GM12878 (cell line): ENCODE results near the gene CNST.
"Not testable (repeated sequence)": the region's sequence is repeated elsewhere in the genome, so short reads cannot be mapped to it uniquely, and the experiment has no call there.

ENCODE experiments used
- CHD2 ChIP-seq: IDR thresholded peaks from 2 replicates; pipeline ENCODE4 v1.6.1; 2011; ENCODE audit warnings: low read depth, low read length, improper control_type of control experiment, borderline replicate concordance
- CTCF ChIP-seq, 3 experiments: IDR thresholded peaks in 2 of 3; conservative IDR thresholded peaks in 1 of 3; 2 replicates each; pipeline ENCODE4 v1.5.1; 2011; ENCODE audit warnings: low read depth in 3 of 3, low read length in 3 of 3, mild to moderate bottlenecking in 3 of 3, control low read depth in 2 of 3, moderate library complexity in 2 of 3, inconsistent platforms in 1 of 3, mixed read lengths in 1 of 3; ENCODE audit not compliant: control insufficient read depth in 2 of 3, insufficient read depth in 1 of 3; ENCODE audit errors: extremely low read depth in 1 of 3
- JUNB ChIP-seq: IDR thresholded peaks from 2 replicates; pipeline ENCODE4 v1.6.1; 2016; ENCODE audit warnings: antibody characterized with exemption, mild to moderate bottlenecking
- NFYB ChIP-seq: IDR thresholded peaks from 2 replicates; pipeline ENCODE4 v1.6.1; 2011; ENCODE audit warnings: low read depth, mild to moderate bottlenecking, low read length, improper control_type of control experiment, moderate library complexity; ENCODE audit not compliant: insufficient read depth
- PAX8 ChIP-seq: fragments of 450-650 bp; IDR thresholded peaks from 2 replicates; pipeline ENCODE4 v1.6.1; 2017; ENCODE audit warnings: mild to moderate bottlenecking, moderate library complexity
- POLR2A ChIP-seq: IDR thresholded peaks from 2 replicates; pipeline ENCODE4 v1.6.1; 2011; ENCODE audit warnings: low read depth, mild to moderate bottlenecking, low read length
- SIN3A ChIP-seq: IDR thresholded peaks from 2 replicates; pipeline ENCODE4 v1.6.1; 2012; ENCODE audit warnings: low read depth, low read length, improper control_type of control experiment
- TAF1 ChIP-seq: IDR thresholded peaks from 2 replicates; pipeline ENCODE4 v1.6.1; 2011; ENCODE audit warnings: mild to moderate bottlenecking, low read depth, low read length, borderline replicate concordance

GRCh38 chr1:246694213-246694895 lies 128.1 kb downstream of the CNST start:
- TF ChIP-seq PAX8; SIN3A; CTCF (IDR thresholded peaks at IDR 0.05 in 2 of 3, conservative IDR thresholded peaks at IDR 0.05 in 1 of 3; ENCODE audit: control insufficient read depth in 2 of 3, extremely low read depth in 1 of 3, insufficient read depth in 1 of 3, low read depth in 3 of 3, low read length in 3 of 3); JUNB; CHD2; POLR2A; NFYB; TAF1: not testable (repeated sequence)
